Hepatocyte (in vitro differentiated cells): Measurements from ENCODE around the gene KCNQ1. TPM values are rescaled to one million over a fixed set of nuclear protein-coding genes. Genes with fewer than 3 reads are reported as not detected.

ENCODE experiments used
- DNase-seq: peaks from one replicate; pipeline ENCODE4 v3.0.0-alpha.2; 2016; ENCODE audit warnings: low spot score
- H2AFZ ChIP-seq: fragments of 200-600 bp; sonication (generic); 2 replicates; pipeline ENCODE4 v1.6.0; 2016; ENCODE audit warnings: antibody characterized with exemption, mild to moderate bottlenecking
- H3K27ac ChIP-seq: fragments of 200-600 bp; sonication (generic); 2 replicates; pipeline ENCODE4 v1.5.1; 2016; ENCODE audit warnings: mild to moderate bottlenecking
- H3K27me3 ChIP-seq: fragments of 200-600 bp; sonication (generic); 2 replicates; pipeline ENCODE4 v1.6.1; 2016
- H3K36me3 ChIP-seq: fragments of 200-600 bp; sonication (generic); replicated peaks from 2 replicates; pipeline ENCODE4 v1.5.1; 2016; ENCODE audit warnings: low read depth; ENCODE audit not compliant: insufficient read depth
- H3K4me1 ChIP-seq: fragments of 200-600 bp; sonication (generic); 2 replicates; pipeline ENCODE4 v1.5.1; 2016; ENCODE audit warnings: mild to moderate bottlenecking, moderate library complexity; ENCODE audit not compliant: insufficient read depth
- H3K4me2 ChIP-seq: fragments of 200-600 bp; sonication (generic); 2 replicates; pipeline ENCODE4 v1.6.0; 2016
- H3K4me3 ChIP-seq: fragments of 200-600 bp; sonication (generic); 2 replicates; pipeline ENCODE4 v1.5.1; 2016; ENCODE audit warnings: mild to moderate bottlenecking
- H3K79me2 ChIP-seq: fragments of 200-600 bp; sonication (generic); 2 replicates; pipeline ENCODE4 v1.6.0; 2017; ENCODE audit warnings: mild to moderate bottlenecking
- H3K9me2 ChIP-seq: fragments of 200-600 bp; sonication (generic); replicated peaks from 2 replicates; pipeline ENCODE4 v1.6.0; 2017; ENCODE audit warnings: mild to moderate bottlenecking; ENCODE audit not compliant: insufficient read depth
- H3K9me3 ChIP-seq: fragments of 200-600 bp; sonication (generic); 2 replicates; pipeline ENCODE4 v1.5.1; 2016; ENCODE audit warnings: low read depth, mild to moderate bottlenecking
- H4K20me1 ChIP-seq: fragments of 200-600 bp; sonication (generic); 2 replicates; pipeline ENCODE4 v1.6.0; 2016; ENCODE audit warnings: mild to moderate bottlenecking; ENCODE audit not compliant: insufficient read depth, poor library complexity, severe bottlenecking
- CTCF ChIP-seq: fragments of 200-600 bp; sonication (generic); IDR thresholded peaks from 2 replicates; pipeline ENCODE4 v1.5.1; 2016; ENCODE audit warnings: antibody characterized with exemption, mild to moderate bottlenecking; ENCODE audit not compliant: poor library complexity
- EZH2 ChIP-seq: fragments of 200-600 bp; sonication (generic); IDR thresholded peaks from 2 replicates; pipeline ENCODE4 v1.6.1; 2016; ENCODE audit warnings: antibody characterized with exemption, mild to moderate bottlenecking, borderline replicate concordance
- EZH2phosphoT487 ChIP-seq: fragments of 200-600 bp; sonication (generic); IDR thresholded peaks from one replicate; pipeline ENCODE4 v1.6.1; 2018; ENCODE audit warnings: antibody characterized with exemption, mild to moderate bottlenecking, low read depth, moderate library complexity; ENCODE audit not compliant: unreplicated experiment, severe bottlenecking
- WGBS: methylation state at CpG from one replicate; pipeline ENCODE4 v1.1.6; 2016; ENCODE audit warnings: low lambda C conversion rate; ENCODE audit errors: missing lambda C conversion rate; 5-methylcytosine and 5-hydroxymethylcytosine counted together
- polyA plus RNA-seq: library from polyadenylated mRNA; unstranded; fragments of >200 nt; fragmentation: Nextera tagmentation; extraction: Ambion mirVana; gene quantifications from 2 replicates; pipeline ENCODE4 v1.2.1, GENCODE V29; 2016
- total RNA-seq: library from RNA; depleted of rRNA; stranded (reverse); fragments of >200 nt; gene quantifications from 2 replicates; pipeline ENCODE4 v1.2.3, GENCODE V29; 2014

KCNQ1 gene
- total and polyA plus RNA-seq, 2 experiments from 2014 or later: 1.8 to 6.4 TPM

GRCh38 chr11:2857918-2858317 lies 413.1 kb downstream of the KCNQ1 start:
- H3K9me3 ChIP-seq: no peaks in the 10 kb centered on the region
- WGBS: 92% methylated on average over 17 of the region's 18 CpGs
- H3K27ac ChIP-seq: no peak overlapping the region

GRCh38 chr11:2858995-2859698 lies 414.3 kb downstream of the KCNQ1 start:
- no peaks in the 10 kb centered on the region for H3K27me3 ChIP-seq
- no peak overlapping the region for H2AFZ ChIP-seq
- no peaks in the 10 kb centered on the region for H3K9me2 ChIP-seq
- H3K9me3 ChIP-seq: no peaks in the 10 kb centered on the region
- H3K4me3 ChIP-seq: no peak overlapping the region
- no peak overlapping the region for H3K27ac ChIP-seq
- no peak for TF ChIP-seq CTCF
- TF ChIP-seq EZH2: no peak
- no peak for TF ChIP-seq EZH2phosphoT487
- DNase-seq: peak; percentile 51
- H3K36me3 ChIP-seq: no peaks in the 10 kb centered on the region
- 82% methylated on average over 16 of the region's 16 CpGs for WGBS
- H4K20me1 ChIP-seq: no peaks in the 10 kb centered on the region
- H3K4me1 ChIP-seq: peaks cover 20% of the 10 kb centered on the region
- no peak overlapping the region for H3K4me2 ChIP-seq
- no peaks in the 10 kb centered on the region for H3K79me2 ChIP-seq

More at GRCh38 chr11:2857918-2858317, 413.1 kb downstream of the KCNQ1 start:
- Histone ChIP-seq H3K4me3 (no peak overlapping the region), H3K79me2 (no peaks in the 10 kb centered on the region), H3K27me3 (no peaks in the 10 kb centered on the region), H2AFZ (no peak overlapping the region), H4K20me1 (no peaks in the 10 kb centered on the region), H3K9me2 (no peaks in the 10 kb centered on the region), H3K4me1 (peaks cover 17% of the 10 kb centered on the region), H3K4me2 (no peak overlapping the region), H3K36me3 (no peaks in the 10 kb centered on the region)
- TF ChIP-seq CTCF: no peak
- TF ChIP-seq EZH2phosphoT487: no peak
- TF ChIP-seq EZH2: no peak
- DNase-seq: no peak

GRCh38 chr11:2859699-2860037 lies 414.9 kb downstream of the KCNQ1 start:
- no peaks in the 10 kb centered on the region for H3K27me3 ChIP-seq
- H3K4me1 ChIP-seq: peaks cover 20% of the 10 kb centered on the region
- no peaks in the 10 kb centered on the region for H3K36me3 ChIP-seq
- no peak overlapping the region for H3K27ac ChIP-seq
- whole genome bisulfite sequencing: 88% methylated on average over 10 of the region's 10 CpGs
- H3K9me3 ChIP-seq: no peaks in the 10 kb centered on the region
- H3K9me2 ChIP-seq: no peaks in the 10 kb centered on the region
- no peak overlapping the region for H3K4me2 ChIP-seq
- DNase-seq: no peak
- no peak for TF ChIP-seq EZH2phosphoT487
- no peak for TF ChIP-seq CTCF
- TF ChIP-seq EZH2: no peak
- no peak overlapping the region for H3K4me3 ChIP-seq
- no peaks in the 10 kb centered on the region for H3K79me2 ChIP-seq
- no peaks in the 10 kb centered on the region for H4K20me1 ChIP-seq
- no peak overlapping the region for H2AFZ ChIP-seq
